Breast epithelium (tissue), 3 donors: ENCODE data around the gene LRRC17.

ENCODE experiments used
- POLR2A ChIP-seq: fragments of 450-650 bp; IDR thresholded peaks from one replicate; pipeline ENCODE4 v1.6.1; 2016; ENCODE audit warnings: antibody characterized with exemption, mild to moderate bottlenecking, moderate library complexity
- POLR2AphosphoS5 ChIP-seq, 3 donors: sonication (generic); formaldehyde crosslinking; IDR thresholded peaks; one replicate each; pipeline ENCODE4 v1.6.1; 2017; ENCODE audit warnings: antibody characterized with exemption in 3 of 3
- TF ChIP-seq, protein P1 (sequence below), 3 donors: fragments of 450-650 bp; IDR thresholded peaks; one replicate each; pipeline ENCODE4 v1.5.1; 2016 to 2017; ENCODE audit warnings: antibody characterized with exemption in 3 of 3, mild to moderate bottlenecking in 3 of 3, moderate library complexity in 3 of 3

GRCh38 chr7:102912742-102913141 is at the start of gene LRRC17:
- TF ChIP-seq, protein P1, sequence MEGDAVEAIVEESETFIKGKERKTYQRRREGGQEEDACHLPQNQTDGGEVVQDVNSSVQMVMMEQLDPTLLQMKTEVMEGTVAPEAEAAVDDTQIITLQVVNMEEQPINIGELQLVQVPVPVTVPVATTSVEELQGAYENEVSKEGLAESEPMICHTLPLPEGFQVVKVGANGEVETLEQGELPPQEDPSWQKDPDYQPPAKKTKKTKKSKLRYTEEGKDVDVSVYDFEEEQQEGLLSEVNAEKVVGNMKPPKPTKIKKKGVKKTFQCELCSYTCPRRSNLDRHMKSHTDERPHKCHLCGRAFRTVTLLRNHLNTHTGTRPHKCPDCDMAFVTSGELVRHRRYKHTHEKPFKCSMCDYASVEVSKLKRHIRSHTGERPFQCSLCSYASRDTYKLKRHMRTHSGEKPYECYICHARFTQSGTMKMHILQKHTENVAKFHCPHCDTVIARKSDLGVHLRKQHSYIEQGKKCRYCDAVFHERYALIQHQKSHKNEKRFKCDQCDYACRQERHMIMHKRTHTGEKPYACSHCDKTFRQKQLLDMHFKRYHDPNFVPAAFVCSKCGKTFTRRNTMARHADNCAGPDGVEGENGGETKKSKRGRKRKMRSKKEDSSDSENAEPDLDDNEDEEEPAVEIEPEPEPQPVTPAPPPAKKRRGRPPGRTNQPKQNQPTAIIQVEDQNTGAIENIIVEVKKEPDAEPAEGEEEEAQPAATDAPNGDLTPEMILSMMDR (IDR thresholded peaks at IDR 0.05), result no peak
- no peak for TF ChIP-seq POLR2A
- TF ChIP-seq POLR2AphosphoS5 (IDR thresholded peaks at IDR 0.05), result peak in 1 of 3 donors; percentile 27
